Measurements from ENCODE around the gene FAM20C. TPM values are rescaled to one million over a fixed set of nuclear protein-coding genes. Genes with fewer than 3 reads are reported as not detected.

The FAM20C gene
- total and polyA plus RNA-seq, 2 of the 8 experiments (the other 6 are each of a cell fraction or from before 2014, with no cell fraction given) = 9.5 to 34.8 TPM

DNA sequence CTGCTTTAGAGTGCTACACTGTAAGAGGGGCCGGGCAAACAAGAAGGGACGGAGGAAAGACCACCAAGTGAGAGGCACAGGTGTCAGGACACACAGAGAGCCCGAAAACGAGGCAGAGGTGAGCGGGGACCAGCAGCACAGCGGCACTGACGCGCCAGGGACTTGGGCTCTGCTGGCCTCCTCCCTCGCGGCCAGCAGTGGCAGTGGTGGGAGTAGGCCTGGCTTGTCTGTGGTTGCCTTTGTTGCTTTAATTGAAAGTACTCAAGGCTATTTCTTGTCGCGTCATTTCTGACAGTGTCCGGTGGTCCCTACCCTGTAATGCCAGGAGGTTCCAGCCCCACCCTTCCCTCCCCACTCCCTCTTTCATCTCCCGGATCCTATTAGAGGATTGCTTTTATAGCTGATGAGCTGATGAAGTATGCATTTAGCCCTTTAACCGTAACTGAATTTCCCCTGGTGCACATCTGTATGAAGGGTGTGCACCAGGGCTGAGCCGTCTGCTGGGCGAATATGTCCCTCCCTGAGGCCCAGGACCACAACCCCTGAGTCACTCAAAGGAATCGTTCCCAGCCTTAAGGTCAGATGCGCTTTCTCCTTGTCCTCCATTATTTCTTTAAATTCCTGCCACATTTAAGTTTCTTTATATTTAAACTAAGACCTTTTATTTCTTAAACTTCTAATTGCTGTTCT lies 39.5 kb upstream of the FAM20C start:
- Histone ChIP-seq H2BK15ac (ENCODE audit: low read length) (no peak overlapping the region), H3K36me3 (ENCODE audit: control insufficient read depth in 2 of 4, insufficient read depth in 4 of 4, low read length in 3 of 4) (peaks cover 0 to under 1% (median 0%) of the 10 kb centered on the region in 4 experiments; a peak in 1 of 8 replicates), H3K27me3 (replicated peaks in 1 of 4; ENCODE audit: control insufficient read depth in 3 of 4, extremely low read depth in 1 of 4, insufficient read depth in 3 of 4, low read length in 3 of 4) (no peaks in the 10 kb centered on the region), H2BK12ac (ENCODE audit: low read depth, low read length) (no peak overlapping the region), H3K23me2 (ENCODE audit: low read depth, low read length) (peaks cover 1% of the 10 kb centered on the region; the same call in 1 of the 2 replicates), H4K5ac (ENCODE audit: insufficient read length, low read depth, low read length) (no peak overlapping the region), H3K14ac (ENCODE audit: insufficient read length) (no peak overlapping the region), H3K18ac (ENCODE audit: extremely low read depth, low read length) (no peak overlapping the region), H2AFZ (ENCODE audit: low read length) (no peak overlapping the region), H4K91ac (replicated peaks; ENCODE audit: insufficient read length, low read length) (no peak overlapping the region), H3K9me3 (ENCODE audit: insufficient read depth in 2 of 2, low read depth in 1 of 2, low read length in 1 of 2) (no peaks in the 10 kb centered on the region), H3K4me1 (replicated peaks in 1 of 4; ENCODE audit: control insufficient read depth in 3 of 4, insufficient read depth in 4 of 4, low read length in 3 of 4) (peaks cover 0 to 18% (median 14%) of the 10 kb centered on the region in 4 experiments; a peak in 5 of 7 replicates), H4K20me1 (replicated peaks in 1 of 2; ENCODE audit: control insufficient read depth in 1 of 2, insufficient read depth in 2 of 2, low read length in 2 of 2) (no peaks in the 10 kb centered on the region), H3K23ac (ENCODE audit: insufficient read length) (no peak overlapping the region), H2BK5ac (ENCODE audit: low read depth, low read length) (no peak overlapping the region), H2AK5ac (ENCODE audit: low read depth, low read length) (no peak overlapping the region), H3K56ac (replicated peaks; ENCODE audit: insufficient read length, low read depth, low read length) (no peak overlapping the region), H3K27ac (ENCODE audit: low read depth, low read length) (no peak overlapping the region), H3K9ac (replicated peaks in 1 of 4; ENCODE audit: extremely low read depth in 1 of 4, low read depth in 3 of 4, low read length in 3 of 4) (no peak overlapping the region), H4K8ac (ENCODE audit: extremely low read depth, insufficient read depth, low read length) (no peak overlapping the region), H3K4ac (replicated peaks; ENCODE audit: insufficient read length, low read depth, low read length) (no peak overlapping the region), H2BK120ac (replicated peaks; ENCODE audit: low read depth, low read length) (no peak overlapping the region), H3K4me2 (ENCODE audit: insufficient read depth in 1 of 2, low read depth in 2 of 2, low read length in 2 of 2) (no peak overlapping the region), H2BK20ac (ENCODE audit: low read length) (no peak overlapping the region), H3K79me2 (ENCODE audit: control insufficient read depth in 1 of 2, insufficient read depth in 2 of 2, low read length in 2 of 2) (no peaks in the 10 kb centered on the region), H3K4me3 (ENCODE audit: extremely low read depth in 1 of 4, insufficient read depth in 2 of 4, low read depth in 3 of 4, low read length in 4 of 4) (no peak overlapping the region), H3K79me1 (ENCODE audit: low read depth, low read length) (no peaks in the 10 kb centered on the region)
- DNase-seq (ENCODE audit: low read depth in 1 of 2, low spot score in 2 of 2) = no peak
- POLR2A ChIA-PET (ENCODE audit: partially characterized antibody) = interaction anchor here (1.8 kb wide), 1 partner anchor 35 kb away, joined by 3 read pairs; no protein-coding TSS in a partner anchor
- CTCF ChIA-PET (ENCODE audit: partially characterized antibody) = interaction anchor here (1.2 kb wide), 1 partner anchor 19 kb away, joined by 4 read pairs; no protein-coding TSS in a partner anchor
- TF ChIP-seq CHD1 (IDR thresholded peaks at IDR 0.05; ENCODE audit: low read depth, low read length) (no peak), BCL11A (IDR thresholded peaks at IDR 0.05; ENCODE audit: low read depth in 2 of 2, low read length in 2 of 2) (no peak), POLR2A (IDR thresholded peaks at IDR 0.05; ENCODE audit: control extremely low read depth in 1 of 2, low read depth in 2 of 2, low read length in 2 of 2) (no peak), TAF1 (IDR thresholded peaks at IDR 0.05; ENCODE audit: low read depth, low read length) (no peak)
- 93% methylated on average over 19 of the region's 19 CpGs; no CpG with 5 or more reads in 1 of the 2 experiments for WGBS, 2 experiments (ENCODE audit: extremely low coverage in 1 of 2, insufficient coverage in 1 of 2, insufficient read length in 1 of 2, insufficient replicate concordance in 2 of 2, low coverage in 1 of 2, low lambda C conversion rate in 2 of 2, missing lambda C conversion rate in 1 of 2)
- no peak for FAIRE-seq
